ENCODE data around the gene CD40LG.
A peak's percentile ranks its signal among the peaks of the same experiment; 100 is the strongest.

The CD40LG gene

GRCh38 chrX:136652822-136653723, 5.1 kb downstream of the CD40LG start:
- DNase-seq = no peak

- no peak for DNase-seq
Observed at GRCh38 chrX:136656361-136656964, 8.5 kb downstream of the CD40LG start.

- DNase-seq = no peak
Observed at GRCh38 chrX:136658151-136658550, 10.2 kb downstream of the CD40LG start.

- no peak for DNase-seq
Observed at GRCh38 chrX:136659174-136659573, 11.2 kb downstream of the CD40LG start.

- DNase-seq = no peak
Observed at GRCh38 chrX:136660896-136661295, 12.9 kb downstream of the CD40LG start.

- DNase-seq = no peak
Observed at GRCh38 chrX:136662104-136662503, 14.1 kb downstream of the CD40LG start.

- DNase-seq = no peak
Observed at GRCh38 chrX:136662976-136663375, 15.0 kb downstream of the CD40LG start.

- DNase-seq = peak in 1 of 2 donors; percentile 0
Observed at GRCh38 chrX:136665258-136665900, 17.4 kb downstream of the CD40LG start.

GRCh38 chrX:136666088-136666487, 18.1 kb downstream of the CD40LG start:
- no peak for DNase-seq

GRCh38 chrX:136667446-136668168, 19.6 kb downstream of the CD40LG start:
- DNase-seq = no peak

- no peak for DNase-seq
Observed at GRCh38 chrX:136671006-136671610, 23.1 kb downstream of the CD40LG start.

GRCh38 chrX:136674270-136674985, 26.5 kb downstream of the CD40LG start:
- no peak for DNase-seq

- no peak for DNase-seq
Observed at GRCh38 chrX:136679531-136679930, 31.6 kb downstream of the CD40LG start.

GRCh38 chrX:136684120-136684519, 36.2 kb downstream of the CD40LG start:
- no peak for DNase-seq

GRCh38 chrX:136687457-136687856, 39.5 kb downstream of the CD40LG start:
- no peak for DNase-seq

GRCh38 chrX:136689436-136689835, 41.5 kb downstream of the CD40LG start:
- DNase-seq = no peak

GRCh38 chrX:136691028-136691809, 43.3 kb downstream of the CD40LG start:
- DNase-seq = no peak

GRCh38 chrX:136692271-136692670, 44.3 kb downstream of the CD40LG start:
- no peak for DNase-seq

- DNase-seq = peak in 1 of 2 donors; percentile 12
Observed at GRCh38 chrX:136694431-136695087, 46.6 kb downstream of the CD40LG start.

- no peak for DNase-seq
Observed at GRCh38 chrX:136697156-136697555, 49.2 kb downstream of the CD40LG start.

GRCh38 chrX:136708348-136708747, 60.4 kb downstream of the CD40LG start:
- no peak for DNase-seq

Data from inflammatory macrophage treated with lipopolysaccharide for 1 hour (primary cell).